Caki2 (cell line): Measurements from ENCODE around the gene SGSM2. TPM values are rescaled to one million over a fixed set of nuclear protein-coding genes. Genes with fewer than 3 reads are reported as not detected.

Experiments used
- DNase-seq: peaks from one replicate; pipeline ENCODE4 v3.0.0-alpha.2; 2015; ENCODE audit warnings: low read depth
- in situ Hi-C: cut with HindIII; loops from 2 replicates; pipeline ENCODE4 v1.10.0; 2016; ENCODE audit warnings: low sequenced_read_pairs, low pct_unique_long_range_greater_than_20kb, mixed read lengths
- total RNA-seq: library from RNA; depleted of rRNA; stranded (reverse); fragments of >200 nt; shearing (Covaris generic); gene quantifications from 2 replicates; pipeline ENCODE4 v1.2.3, GENCODE V29; 2014; ENCODE audit warnings: low replicate concordance

Gene SGSM2
- total RNA-seq, 1 experiment from 2014 or later: 16.9 TPM

DNA sequence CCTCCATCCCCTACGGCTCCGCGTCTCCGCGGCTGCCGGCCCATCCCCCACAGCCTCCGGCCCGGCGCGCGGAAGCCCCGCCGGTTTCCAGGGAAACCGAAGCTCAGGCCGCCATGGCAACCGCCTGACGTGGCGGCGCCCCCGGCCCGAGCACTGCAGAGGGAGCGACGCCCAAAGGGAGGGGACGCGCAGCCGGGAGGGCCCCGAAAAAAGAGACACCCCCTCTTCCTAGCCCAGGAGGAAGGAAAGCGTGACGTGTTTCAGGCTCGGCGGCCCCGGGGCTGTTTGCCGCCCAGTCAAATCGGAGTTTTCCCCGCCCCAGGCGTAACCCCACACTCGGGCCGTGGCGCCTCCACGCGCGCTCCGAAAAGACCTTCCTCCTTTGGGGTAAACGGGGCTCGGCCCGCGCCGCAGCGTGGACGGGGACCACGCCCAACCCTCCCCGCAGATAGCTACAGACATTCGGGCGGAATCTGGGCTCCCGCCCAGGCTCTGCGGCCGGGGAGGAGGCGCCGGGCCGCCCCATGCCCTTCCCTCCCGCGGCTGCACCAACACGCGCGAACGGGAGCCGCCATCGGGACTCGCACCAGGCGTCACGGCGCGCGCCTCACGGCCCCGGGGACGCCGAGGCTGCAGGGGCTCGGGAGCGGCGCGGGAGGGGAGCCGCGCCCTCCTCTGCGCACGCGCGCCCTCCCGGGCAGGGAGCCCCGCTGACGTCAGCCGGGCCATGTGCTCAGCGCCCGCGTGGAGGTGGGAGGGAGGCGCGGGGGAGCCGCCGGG is 56.1 kb downstream of the SGSM2 start:
- in situ Hi-C loops: no loop called here
- peak; percentile 84 for DNase-seq

DNA sequence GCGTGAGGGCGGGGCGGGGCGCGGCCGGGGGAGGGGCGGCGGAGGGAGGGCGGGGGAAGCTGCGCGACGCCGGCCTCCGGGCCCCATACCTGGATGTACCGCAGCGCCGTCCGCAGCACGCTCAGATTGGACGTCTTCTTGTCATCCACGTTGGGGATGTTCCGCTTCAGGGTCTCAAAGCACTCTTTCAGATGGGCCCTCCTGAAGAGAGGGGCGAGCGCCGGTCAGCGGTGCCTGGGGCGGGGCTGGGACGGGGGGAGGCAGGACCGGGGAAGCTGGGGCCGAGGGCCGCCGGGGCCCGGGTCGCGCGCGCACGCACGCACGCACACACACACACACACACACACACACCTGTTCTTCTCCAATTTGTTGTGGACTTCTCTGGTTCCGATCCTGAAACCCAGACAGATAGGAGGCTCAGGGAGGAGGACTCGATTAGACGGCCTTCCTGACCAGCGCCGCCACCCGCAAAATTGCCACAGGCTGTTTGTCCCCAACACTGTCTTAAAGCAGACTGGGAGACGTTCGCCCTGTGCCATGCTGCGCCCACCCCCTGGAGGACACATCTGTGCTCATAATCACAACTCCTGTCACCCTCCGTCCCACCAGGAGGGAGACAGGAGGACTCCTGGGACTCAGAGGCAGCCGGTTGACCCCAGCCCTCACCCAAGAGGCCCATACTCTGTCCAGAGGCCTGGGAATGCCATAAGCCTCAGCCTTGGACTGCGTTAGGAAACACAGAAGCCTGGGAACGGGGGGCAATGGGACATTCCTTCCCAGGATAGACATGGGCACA is 56.9 kb downstream of the SGSM2 start:
- in situ Hi-C loops: no loop called here
- DNase-seq: no peak

DNA sequence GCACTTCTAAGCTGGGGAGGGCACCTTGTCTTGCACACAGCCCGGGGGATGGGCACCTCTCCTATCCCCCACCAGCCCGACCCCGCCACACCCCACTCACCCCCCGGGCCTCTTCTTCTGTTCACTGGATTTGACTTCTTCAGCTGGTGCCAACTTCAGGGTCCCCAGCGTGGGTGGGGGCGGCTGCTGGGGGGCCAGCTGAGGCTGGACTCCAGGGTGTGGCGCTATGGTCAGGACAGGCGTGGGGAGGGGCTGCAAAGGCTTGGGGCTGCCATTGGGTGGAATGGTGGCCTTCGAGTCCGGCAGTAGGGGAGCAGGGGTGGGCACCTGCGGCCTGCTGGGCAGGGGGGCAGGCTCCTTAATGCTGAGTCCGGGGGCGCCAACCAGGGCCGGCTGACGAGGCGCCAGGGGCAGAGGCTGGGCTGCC is 57.5 kb downstream of the SGSM2 start:
- in situ Hi-C loops: no loop called here
- no peak for DNase-seq

DNA sequence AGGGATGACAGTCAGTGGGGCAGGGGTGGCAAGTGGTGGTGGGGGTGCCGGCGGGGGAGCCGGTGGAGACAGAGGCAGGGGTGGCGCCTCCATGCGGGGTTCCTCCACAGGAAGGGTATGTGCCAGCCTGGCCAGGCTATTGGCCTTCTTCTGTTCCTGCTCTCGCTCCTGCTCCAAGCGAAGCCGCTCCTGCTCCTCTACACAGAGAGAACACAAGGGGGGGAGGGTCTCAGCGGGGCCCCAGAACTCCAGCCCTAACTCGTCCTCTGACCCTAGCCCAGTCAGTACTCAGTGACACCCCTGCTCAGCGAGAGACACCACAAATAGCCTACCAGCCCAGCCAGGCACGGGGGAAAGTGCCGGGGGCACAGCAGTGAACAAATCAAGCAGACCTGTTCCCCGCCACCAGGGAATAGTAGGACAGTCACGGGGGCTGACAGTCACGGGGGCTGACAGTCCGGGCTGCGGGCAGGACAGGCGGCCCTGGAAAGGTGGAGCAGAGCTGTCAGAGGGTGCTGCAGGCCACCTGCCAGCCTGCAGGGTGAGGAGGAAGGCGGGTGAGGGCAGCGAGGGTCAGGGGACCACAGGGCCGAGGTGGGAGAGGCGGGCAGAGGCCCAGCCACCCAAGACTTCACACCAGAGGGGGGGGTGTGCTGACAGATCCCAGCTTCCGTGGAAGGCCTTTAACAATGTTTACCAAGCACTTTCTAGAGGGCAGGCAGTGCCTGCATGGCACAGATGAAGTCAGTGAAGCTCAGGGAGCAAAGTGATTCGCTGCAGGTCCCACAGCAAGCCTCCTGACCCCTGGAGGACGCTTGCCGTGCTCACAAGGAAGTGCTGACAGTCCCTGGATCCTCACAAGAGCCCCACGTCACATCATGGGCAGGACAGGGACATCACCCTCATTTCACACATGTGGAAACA is 58.2 kb downstream of the SGSM2 start:
- peak; percentile 60 for DNase-seq
- in situ Hi-C loops: no loop called here

DNA sequence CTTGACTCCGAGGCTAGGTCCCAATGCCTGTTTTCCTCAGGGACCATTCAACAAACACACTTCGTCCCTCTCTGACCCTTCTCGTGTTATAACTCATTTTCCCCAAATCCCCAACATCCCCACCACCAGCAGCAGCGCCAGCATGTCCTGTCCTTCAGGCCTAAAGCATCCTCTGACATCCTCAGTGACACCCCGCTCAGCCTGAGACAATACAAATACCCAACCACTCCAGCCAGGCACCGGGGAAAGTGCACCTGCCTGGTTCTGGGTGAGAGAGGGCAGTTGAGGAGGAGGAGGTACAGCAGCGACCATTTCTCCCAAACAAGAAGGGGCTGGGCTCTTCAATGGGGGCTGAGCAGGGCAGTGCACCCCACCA is 58.9 kb downstream of the SGSM2 start:
- DNase-seq: no peak
- in situ Hi-C loops: no loop called here

DNA sequence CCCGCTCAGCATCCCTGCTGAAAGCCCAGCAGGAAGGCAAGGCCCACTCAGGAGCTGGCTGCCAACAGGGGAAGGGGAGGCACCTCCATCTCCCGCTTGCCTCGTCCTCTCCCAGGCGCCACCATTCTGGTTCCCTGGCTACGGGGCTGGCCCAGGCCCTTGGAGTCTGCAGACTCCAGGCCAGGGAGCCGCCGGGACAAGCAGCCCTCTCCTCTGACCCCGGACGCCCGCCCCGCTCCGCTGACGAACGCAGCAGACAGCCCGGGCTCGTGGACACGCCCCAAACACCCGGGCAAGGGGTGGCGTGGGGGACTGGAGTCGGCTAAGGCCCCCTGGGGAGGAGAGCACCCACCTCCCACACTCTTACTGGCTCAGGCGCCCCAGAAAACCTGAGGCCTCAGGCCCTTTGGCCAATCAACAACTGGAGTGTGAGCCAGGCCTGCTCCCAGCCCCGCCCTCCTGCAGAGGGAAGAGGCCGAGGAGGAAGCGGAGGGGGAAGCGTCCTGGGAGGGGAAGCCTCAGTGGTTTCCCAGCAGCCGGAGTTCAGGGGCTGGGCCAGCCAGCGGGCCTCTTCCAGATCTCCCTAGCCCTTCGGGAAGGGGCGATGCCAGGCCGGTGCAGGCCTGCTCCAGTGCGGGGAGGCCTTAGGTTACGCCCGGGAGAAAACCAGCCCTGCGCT is 59.4 kb downstream of the SGSM2 start:
- in situ Hi-C loops: no loop called here
- peak; percentile 99 for DNase-seq

DNA sequence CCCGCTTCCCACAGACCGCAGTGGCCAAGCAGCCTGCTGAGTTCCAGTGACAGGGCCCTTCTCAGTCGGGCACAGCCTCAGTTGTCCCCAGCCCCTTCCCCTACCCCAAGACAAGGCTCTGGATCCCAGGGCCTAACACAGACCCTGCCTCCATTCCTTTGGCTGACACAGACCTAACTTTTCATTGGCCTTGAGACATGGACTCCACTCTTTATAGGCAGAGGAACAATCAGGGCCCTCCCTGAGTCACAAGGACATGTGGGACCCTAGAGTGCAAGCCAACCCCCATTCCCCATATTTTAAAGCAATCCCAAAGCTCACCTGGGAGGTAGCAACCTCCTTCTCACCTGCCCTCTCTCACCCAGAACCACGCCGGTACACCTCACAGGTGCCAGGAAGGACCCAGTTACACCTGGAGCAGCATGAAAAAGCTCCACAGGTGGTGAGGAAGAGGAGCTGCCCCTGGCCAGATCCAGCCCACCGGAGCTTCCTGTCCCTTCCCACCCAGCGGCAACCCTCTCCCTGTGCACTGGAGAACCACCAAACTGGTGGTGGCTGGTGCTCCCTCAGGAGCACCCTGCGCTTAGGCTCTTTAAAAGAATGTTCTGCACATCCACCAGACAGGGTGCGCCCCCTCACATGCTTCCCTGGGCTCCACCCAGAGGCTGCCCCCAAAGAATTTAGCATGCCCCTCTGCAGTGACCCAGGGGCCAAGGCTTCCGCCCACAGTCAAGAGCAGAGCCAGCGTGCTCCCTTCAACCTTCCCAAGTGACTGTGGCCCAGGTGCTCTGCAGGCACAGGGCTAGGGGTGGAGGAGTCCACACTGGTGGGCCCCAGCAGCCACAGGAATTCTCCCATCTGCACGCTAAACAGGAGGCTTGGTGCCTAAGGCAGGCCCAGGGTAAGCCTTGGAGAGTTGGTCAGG is 60.2 kb downstream of the SGSM2 start:
- in situ Hi-C loops: no loop called here
- no peak for DNase-seq

DNA sequence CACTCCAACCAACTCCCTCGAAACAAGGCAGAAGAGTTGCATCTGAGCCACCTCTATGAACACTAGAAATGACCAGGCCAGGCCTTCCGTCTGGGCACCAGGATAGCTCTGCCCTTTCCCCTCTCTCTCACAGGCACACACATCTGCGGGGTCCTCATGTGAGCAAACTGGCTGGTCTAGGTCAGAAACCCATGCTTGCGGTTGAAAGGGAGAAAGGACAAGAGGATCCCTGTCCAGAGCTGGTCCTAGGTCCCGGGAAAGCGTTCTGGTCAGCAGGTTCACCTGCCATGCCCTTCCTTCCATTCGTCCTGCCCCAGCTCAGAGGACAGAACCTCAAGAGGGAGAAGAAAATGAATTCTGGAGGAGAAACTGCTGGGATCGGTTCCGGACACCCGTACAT is 60.9 kb downstream of the SGSM2 start:
- DNase-seq: no peak
- in situ Hi-C loops: no loop called here

DNA sequence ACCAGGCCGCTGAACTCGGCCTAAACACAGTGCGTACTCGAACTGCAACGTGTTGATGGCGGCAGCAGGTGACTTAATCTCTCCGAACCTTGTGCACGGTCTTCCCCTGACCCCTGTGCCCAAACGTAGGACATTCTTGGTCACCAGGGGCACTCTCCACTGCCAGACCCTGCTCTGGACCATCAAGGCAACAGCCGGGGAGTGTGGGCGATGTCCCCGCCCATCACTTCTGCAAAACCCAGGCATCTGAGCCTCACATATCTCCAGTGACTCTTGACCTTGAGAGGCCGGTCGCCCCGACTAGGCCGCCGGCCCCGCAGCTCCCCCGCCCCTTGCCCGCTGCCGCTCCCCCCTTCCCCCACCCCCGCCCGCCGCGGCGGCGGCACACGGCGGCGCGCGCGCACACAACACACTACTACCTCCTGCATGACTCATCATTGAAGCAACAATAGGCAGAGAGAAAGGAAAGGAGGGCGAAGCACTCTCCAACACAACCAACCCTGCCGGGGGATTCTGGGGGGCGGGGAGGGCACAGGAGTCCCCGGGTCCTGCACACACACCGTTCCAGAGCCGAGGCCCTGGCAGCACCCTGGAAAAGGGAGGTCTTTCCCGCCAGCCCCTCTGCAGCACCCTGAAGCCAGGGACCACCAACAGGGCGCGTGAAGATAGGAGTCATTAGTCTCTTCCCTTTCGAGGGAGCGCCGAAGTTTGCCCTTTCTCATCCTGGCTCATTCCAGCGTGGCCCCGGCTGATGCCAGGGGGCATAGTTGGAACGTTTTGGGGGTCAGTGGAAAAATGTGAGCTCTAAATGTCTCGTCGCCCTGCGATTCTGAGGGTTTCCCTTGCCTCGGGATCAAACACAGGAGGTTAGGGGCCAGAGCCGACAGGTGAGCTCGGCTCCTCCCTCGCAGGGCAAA is 61.6 kb downstream of the SGSM2 start:
- in situ Hi-C loops: no loop called here
- DNase-seq: peak; percentile 72

DNA sequence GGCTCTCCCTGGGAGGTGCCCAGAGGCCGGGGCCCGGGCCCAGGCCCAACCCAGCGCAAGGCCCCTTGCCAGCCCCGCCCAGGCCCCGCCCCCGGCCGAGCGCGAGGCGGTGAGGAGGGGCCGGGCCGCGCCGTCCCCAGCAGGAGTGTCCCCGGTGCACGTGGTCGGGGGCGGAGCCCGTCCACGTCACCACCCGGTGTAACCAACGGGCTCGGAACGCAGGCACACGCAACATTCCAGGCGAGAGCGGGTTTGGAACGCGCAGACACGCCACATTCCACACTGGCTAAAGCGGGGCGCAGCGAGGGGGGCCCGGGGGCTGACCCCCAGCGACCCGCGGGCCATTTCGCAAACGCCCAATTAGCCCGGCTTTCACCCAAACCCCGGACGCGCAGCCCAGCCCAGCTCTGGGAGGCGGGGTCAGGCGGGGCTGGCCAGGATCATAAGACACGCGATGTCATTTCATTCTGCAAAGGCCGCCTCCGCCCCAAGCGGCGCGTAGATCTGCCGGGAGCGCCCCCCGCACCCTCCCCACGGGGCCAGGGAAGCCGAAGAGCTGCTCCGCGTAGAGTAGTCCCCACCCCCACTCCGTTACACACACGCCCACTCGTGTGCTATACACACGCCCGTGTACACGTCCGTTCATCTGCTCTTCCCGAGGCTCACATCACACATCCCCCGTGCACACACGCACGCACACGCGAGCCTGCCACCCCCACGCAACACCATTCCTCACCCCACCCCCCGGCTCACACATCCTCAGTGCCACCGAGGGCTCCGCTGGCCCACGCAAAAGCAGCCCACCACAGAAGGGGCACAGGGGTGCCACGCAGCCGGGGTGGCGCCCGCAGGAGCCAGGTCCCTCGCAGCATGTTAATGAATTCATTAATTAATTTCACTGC is 62.5 kb downstream of the SGSM2 start:
- in situ Hi-C loops: no loop called here
- DNase-seq: peak; percentile 96

DNA sequence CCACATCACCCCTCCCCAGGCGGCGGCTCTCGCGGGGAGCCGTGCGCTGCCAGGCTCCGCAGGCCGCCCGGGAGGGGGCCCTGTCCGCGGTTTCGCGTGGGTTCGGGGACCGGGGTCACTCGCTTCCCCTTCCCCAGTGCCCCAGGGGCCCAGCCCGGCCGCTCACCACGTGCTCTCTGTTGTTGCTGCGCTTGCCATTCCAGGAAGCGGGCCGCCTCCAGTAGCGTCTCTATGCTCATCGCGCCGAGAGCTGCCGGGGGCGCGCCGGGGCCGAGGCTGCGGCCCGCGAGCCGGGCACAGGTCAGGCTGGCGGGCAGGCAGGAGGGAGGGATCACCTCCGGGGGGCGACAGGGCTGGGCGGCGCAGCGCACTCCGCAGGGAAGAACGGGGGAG is 63.2 kb downstream of the SGSM2 start:
- in situ Hi-C loops: no loop called here
- peak; percentile 56 for DNase-seq

DNA sequence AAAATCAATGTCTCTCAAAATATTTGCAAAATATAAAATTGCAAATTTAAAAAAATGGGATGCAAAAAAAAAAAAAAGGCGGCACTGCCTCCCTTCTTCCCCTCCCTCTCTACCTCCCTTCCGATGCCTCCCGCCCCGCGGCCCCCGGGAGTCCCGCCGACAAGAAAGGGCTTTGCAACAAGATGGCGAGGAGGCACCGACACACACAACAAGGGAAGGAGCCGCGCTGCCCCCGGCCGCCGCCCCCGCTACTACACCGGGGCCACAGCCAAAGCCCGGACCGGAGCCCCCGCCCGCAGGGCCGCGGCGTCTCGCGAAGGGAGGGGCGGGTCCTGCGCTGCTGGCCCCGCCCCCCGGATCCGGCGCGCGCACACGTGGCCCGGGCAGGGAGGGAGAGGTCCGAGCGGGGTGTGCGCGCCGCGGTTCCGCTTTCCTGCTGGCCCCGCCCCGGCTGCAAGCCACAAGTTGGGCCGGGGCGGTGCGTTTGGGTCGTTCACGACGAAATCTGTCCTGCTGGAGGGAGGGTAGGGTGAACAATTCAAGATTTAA is 63.6 kb downstream of the SGSM2 start, which contains the start of gene MNT:
Gene MNT, minus strand, starts transcription at position 184 of the 549 bp plus-strand sequence. CDS start 348 bp downstream, outside the sequence.
- in situ Hi-C loops: no loop called here

DNA sequence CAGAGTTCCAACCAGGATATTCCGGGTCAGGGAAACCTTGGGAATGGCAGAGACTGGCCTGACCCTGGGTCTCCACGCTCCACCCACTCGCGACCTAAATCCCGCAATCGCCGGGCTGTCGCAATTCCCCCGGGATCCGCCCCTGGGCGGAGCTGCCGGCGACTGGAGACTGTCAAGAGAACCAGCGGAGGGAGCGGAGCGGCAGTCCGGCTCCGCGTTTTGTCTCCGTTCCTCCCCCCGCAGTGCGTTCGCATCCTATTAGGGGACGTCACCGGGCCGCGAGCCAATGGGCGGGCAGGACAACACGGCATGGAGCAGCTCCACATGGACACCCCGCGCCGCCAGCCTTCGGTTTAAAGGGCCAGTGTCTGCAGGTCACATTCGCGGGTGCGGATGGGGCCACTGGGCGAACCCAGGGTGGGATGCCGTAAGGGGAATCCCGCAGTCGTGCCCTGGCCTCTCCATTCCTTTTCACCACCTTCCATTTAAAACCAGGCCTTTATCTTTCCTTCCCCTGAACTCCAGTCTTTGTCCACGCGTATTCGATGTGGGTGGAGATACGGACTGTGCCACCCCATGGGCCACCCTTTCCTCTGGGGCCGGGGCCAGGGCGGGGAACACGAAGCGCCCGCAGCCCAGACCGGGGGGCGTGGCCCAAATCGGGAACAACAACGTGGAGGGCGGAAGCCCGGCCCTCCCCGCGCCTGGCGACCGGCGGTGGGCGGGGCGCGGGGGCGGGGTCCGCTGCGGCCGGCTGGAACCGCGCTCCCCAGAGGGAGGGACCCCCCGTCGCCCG is 64.3 kb downstream of the SGSM2 start:
- DNase-seq: peak; percentile 98
- in situ Hi-C loops: no loop called here

More for the DNA sequence above, 63.6 kb downstream of the SGSM2 start, which contains the start of gene MNT:
- peak; percentile 97 for DNase-seq

DNA sequence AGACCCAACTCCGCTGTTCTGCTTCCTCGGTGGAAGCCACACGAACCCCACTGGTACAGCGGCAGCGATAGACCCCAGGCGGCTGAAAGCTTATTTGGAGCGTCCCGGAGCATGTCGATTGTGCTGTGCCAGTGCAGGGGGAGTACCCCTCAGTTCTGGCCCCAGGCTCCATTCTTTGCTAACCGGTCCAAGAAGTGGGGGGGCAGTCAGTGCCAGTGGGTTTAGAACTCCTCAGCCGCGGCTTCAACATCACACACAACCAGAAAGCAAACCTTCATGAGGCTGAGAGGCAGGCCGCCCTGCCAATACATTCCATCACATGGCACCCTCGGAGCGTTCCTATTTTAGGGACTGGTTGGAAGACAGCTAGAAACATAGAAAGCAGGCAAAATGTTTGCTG is 65.2 kb downstream of the SGSM2 start:
- DNase-seq: no peak
- in situ Hi-C loops: no loop called here
